Adipocyte (in vitro differentiated cells): Measurements from ENCODE around the gene ARCN1.

Experiments
- DNase-seq: peaks from one replicate; pipeline ENCODE4 v3.0.0-alpha.2; 2015; ENCODE audit warnings: low read depth
- H3K27me3 ChIP-seq: replicated peaks from 2 replicates; pipeline ENCODE4 v1.7.0; 2013; ENCODE audit warnings: mild to moderate bottlenecking, low read length, moderate library complexity; ENCODE audit not compliant: control insufficient read depth, insufficient read depth
- H3K36me3 ChIP-seq: 2 replicates; pipeline ENCODE4 v1.7.0; 2013; ENCODE audit warnings: low read length, mild to moderate bottlenecking, moderate library complexity; ENCODE audit not compliant: control insufficient read depth, insufficient read depth, severe bottlenecking
- H3K4me1 ChIP-seq: 2 replicates; pipeline ENCODE4 v1.7.0; 2013; ENCODE audit warnings: mild to moderate bottlenecking, low read length, moderate library complexity; ENCODE audit not compliant: control insufficient read depth, insufficient read depth
- H3K4me3 ChIP-seq: 2 replicates; pipeline ENCODE4 v1.7.0; 2013; ENCODE audit warnings: mild to moderate bottlenecking, low read length, moderate library complexity
- H3K9ac ChIP-seq: 2 replicates; pipeline ENCODE4 v1.7.0; 2013; ENCODE audit warnings: mild to moderate bottlenecking, low read length, moderate library complexity
- H3K9me3 ChIP-seq: 2 replicates; pipeline ENCODE4 v1.7.0; 2013; ENCODE audit warnings: mild to moderate bottlenecking, low read length, moderate library complexity; ENCODE audit not compliant: control insufficient read depth

The ARCN1 gene

DNA sequence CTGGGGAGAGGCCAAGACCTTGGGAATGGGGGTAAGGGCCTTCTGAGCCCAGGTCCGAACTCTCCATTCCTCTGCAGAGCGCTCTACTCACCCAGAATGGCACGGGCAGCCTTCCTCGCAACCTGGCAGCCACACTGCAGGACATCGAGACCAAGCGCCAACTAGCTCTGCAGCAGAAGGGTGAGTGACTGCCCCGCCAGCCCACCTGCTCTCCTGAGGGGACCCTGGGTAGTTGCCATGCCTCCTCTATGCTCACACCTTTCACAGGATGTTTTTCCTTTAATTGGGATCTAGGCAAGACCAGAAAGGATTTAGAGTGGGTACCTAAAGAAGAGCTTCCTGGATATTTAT, 71.8 kb downstream of the ARCN1 start:
- Histone ChIP-seq H3K36me3 (peaks cover 96% of the 10 kb centered on the region), H3K4me3 (no peak overlapping the region), H3K27me3 (no peaks in the 10 kb centered on the region), H3K4me1 (peaks cover 66% of the 10 kb centered on the region), H3K9ac (peak overlapping the region; percentile 30), H3K9me3 (no peaks in the 10 kb centered on the region)
- DNase-seq = no peak

DNA sequence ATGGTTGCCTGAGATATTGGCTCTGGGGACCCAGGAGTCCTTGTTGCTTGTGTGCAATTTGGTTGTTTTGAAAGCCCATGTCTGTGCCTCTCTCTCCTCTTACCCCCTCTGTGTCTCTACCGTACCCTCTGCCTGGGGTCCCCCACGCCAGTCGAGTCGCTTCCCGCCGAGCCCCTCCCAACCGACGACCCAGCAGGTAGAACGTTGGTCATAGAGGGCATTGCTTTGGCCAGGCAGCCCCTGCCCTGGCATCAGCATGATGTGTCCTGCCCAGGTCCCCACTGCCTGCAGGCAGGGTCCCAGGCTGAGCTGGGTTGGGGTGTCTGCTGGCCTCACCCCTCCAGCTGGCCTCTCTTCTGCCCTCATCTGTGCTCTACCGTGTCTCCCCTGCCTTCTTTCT, 72.3 kb downstream of the ARCN1 start:
- Histone ChIP-seq H3K9me3 (no peaks in the 10 kb centered on the region), H3K27me3 (no peaks in the 10 kb centered on the region), H3K4me3 (no peak overlapping the region), H3K4me1 (peaks cover 66% of the 10 kb centered on the region), H3K9ac (peak overlapping the region; percentile 40), H3K36me3 (peaks cover 96% of the 10 kb centered on the region)
- DNase-seq = no peak

DNA sequence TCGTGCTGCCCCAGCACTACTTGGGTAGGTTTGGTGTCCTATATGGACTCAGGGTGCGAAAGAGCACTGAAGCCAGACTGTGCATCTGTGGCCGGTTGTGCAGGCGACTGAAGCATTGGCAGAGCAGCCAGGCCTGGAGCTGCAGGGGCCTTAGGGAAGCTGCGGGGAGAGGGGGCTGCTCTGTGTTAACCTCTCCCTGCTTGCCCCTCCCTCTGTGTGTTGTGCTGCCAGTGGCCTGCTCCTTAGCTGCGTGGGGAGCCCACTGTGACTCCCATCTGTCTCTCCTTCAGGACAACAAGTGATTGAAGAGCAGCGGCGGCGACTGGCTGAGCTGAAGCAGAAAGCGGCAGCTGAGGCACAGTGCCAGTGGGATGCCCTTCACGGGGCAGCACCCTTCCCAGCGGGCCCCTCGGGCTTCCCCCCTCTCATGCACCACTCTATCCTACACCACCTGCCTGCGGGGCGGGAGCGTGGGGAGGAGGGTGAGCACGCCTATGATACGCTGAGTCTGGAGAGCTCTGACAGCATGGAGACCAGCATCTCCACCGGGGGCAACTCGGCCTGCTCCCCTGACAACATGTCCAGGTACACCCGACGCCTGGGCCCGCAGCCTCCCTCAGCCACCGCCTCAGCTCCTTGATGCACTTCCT, 73.0 kb downstream of the ARCN1 start:
- Histone ChIP-seq H3K27me3 (no peaks in the 10 kb centered on the region), H3K4me1 (peaks cover 66% of the 10 kb centered on the region), H3K9ac (peak overlapping the region; percentile 40), H3K9me3 (no peaks in the 10 kb centered on the region), H3K36me3 (peaks cover 96% of the 10 kb centered on the region), H3K4me3 (no peak overlapping the region)
- DNase-seq = no peak

DNA sequence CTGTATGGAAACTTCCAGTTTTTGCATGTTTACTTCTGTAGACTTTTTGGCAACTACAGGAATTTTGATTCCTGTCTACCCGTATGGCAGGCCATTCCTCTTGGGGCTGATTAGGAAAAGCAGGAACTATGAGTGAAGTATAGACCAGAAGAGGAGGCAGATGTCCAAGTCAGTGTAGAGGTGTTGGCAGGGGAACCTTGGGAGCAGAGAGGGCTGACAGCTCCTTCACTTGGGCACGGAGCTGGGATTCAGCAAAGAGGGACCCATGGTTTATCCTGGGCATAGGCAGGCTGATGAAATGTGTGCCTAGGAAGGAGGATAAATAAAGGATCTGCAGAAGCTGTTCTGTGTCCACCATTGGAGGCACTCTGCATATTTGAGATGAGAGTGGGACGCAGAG, 74.2 kb downstream of the ARCN1 start:
- H3K27me3 ChIP-seq = no peaks in the 10 kb centered on the region
- H3K9me3 ChIP-seq = no peaks in the 10 kb centered on the region
- DNase-seq = no peak
- H3K9ac ChIP-seq = peak overlapping the region; percentile 62
- H3K36me3 ChIP-seq = peaks cover 96% of the 10 kb centered on the region
- H3K4me1 ChIP-seq = peaks cover 66% of the 10 kb centered on the region
- no peak overlapping the region for H3K4me3 ChIP-seq

DNA sequence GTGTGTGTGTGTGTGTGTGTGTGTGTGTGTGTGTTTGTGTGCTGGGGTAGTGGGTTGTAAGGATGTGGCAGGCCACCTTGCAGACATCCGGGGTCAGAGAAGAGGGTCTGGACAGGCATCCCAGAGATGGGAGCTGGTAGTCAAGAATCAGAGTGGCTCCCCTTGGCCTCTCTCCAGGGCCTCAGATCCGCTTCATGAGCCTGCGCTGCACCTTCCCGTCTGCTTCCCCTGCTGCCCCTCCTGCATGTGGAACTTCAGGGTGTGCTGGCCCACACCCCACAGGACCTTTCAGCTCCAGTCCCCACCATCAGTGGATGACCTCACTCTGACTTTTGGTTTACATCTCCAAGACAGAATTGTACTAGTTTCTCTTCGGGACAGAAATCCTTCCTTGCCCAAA, 76.1 kb downstream of the ARCN1 start:
- no peaks in the 10 kb centered on the region for H3K27me3 ChIP-seq
- H3K36me3 ChIP-seq = peaks cover 96% of the 10 kb centered on the region
- H3K9ac ChIP-seq = peak overlapping the region; percentile 70
- H3K4me1 ChIP-seq = peaks cover 52% of the 10 kb centered on the region
- H3K4me3 ChIP-seq = no peak overlapping the region
- no peak for DNase-seq
- H3K9me3 ChIP-seq = no peaks in the 10 kb centered on the region

DNA sequence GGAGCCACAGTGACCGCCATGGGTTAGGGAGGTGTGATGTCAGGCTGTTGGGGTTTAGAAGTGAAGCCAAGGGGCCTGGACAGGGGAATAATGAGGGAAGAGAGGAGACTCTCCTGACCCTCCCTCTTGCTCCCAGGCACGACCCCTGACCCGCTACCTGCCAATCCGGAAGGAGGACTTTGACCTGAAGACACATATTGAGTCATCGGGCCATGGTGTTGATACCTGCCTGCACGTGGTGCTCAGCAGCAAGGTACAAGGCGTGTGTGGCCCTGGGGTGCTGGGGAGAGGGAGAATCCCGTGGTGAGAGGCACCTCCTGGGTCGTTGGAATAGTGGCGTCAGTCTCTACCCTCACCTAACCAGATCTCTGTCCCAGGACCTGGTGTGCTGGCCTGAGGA, 77.7 kb downstream of the ARCN1 start:
- Histone ChIP-seq H3K4me1 (peaks cover 38% of the 10 kb centered on the region), H3K27me3 (no peaks in the 10 kb centered on the region), H3K4me3 (no peak overlapping the region), H3K9ac (no peak overlapping the region), H3K36me3 (peaks cover 96% of the 10 kb centered on the region), H3K9me3 (no peaks in the 10 kb centered on the region)
- no peak for DNase-seq

DNA sequence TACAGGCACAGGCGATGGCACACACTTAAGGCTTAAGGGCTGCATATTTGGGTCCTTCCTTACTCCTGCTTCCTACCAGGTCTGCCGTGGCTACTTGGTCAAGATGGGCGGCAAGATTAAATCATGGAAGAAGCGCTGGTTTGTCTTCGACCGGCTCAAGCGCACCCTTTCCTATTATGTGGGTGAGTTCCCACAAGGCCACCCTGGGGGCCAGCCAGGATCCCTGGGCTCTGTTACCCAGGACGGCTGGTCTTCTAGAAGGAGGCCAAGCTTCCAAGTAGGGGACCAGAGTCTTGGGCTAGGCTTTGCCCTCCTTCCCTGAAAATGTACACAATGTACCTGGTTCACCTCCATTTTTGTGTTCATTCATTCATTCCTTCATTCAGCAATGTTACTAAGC, 78.2 kb downstream of the ARCN1 start:
- no peaks in the 10 kb centered on the region for H3K9me3 ChIP-seq
- H3K4me3 ChIP-seq = no peak overlapping the region
- DNase-seq = no peak
- no peaks in the 10 kb centered on the region for H3K27me3 ChIP-seq
- H3K9ac ChIP-seq = no peak overlapping the region
- H3K4me1 ChIP-seq = peaks cover 33% of the 10 kb centered on the region
- peaks cover 96% of the 10 kb centered on the region for H3K36me3 ChIP-seq

DNA sequence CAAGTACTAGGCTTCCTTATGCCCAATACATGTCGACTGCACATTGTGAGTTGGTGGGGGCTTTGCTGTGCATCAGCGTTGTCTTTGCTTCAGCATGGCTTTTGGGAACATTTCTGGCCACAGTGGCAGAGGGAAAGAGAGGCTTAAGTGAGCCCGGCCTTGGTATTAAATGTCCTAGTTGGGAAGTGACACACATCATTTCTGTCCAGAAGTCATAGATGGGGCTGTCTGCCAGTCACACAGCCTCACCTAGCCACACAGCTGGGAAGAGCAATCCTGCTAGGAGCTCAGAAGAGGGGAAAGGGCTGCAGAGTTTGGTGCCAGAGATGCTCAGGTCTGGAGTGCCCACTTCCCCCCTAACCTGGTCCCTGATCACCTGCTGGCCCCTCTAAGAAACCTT, 79.6 kb downstream of the ARCN1 start:
- Histone ChIP-seq H3K27me3 (no peaks in the 10 kb centered on the region), H3K9me3 (no peaks in the 10 kb centered on the region), H3K4me1 (peaks cover 21% of the 10 kb centered on the region), H3K36me3 (peaks cover 99% of the 10 kb centered on the region), H3K9ac (no peak overlapping the region), H3K4me3 (no peak overlapping the region)
- DNase-seq = no peak
